NCI-H1694 treated with DMSO at 0.1 percent for 48 hours (cell line): Measurements from ENCODE around the gene ABCC3.

Experiments used
- DNase-seq: peaks from one replicate; lab custom pipeline; 2025; lab: John Stamatoyannopoulos, UW

ABCC3 gene

GRCh38 chr17:50634224-50634914 lies at the start of gene ABCC3:
TSS of gene ABCC3 (plus strand) at chr17:50634881. CDS start at chr17:50634937, 56 bp downstream.
- DNase-seq, result no peak

GRCh38 chr17:50585346-50585745 lies 49.3 kb upstream of the ABCC3 start:
- DNase-seq, result no peak

- DNase-seq, result no peak
These were observed 48.8 kb upstream of the ABCC3 start for GRCh38 chr17:50585891-50586290.

GRCh38 chr17:50586421-50587247 lies 48.0 kb upstream of the ABCC3 start:
- no peak for DNase-seq

GRCh38 chr17:50587571-50587970 lies 47.1 kb upstream of the ABCC3 start:
- DNase-seq, result no peak

GRCh38 chr17:50588391-50589049 lies 46.2 kb upstream of the ABCC3 start:
- no peak for DNase-seq

- no peak for DNase-seq
These were observed 45.5 kb upstream of the ABCC3 start for GRCh38 chr17:50589095-50589705.

- DNase-seq, result no peak
These were observed 43.5 kb upstream of the ABCC3 start for GRCh38 chr17:50590946-50591737.

GRCh38 chr17:50593321-50593720 lies 41.4 kb upstream of the ABCC3 start:
- DNase-seq, result peak; percentile 49

- no peak for DNase-seq
These were observed 40.4 kb upstream of the ABCC3 start for GRCh38 chr17:50594128-50594823.

- no peak for DNase-seq
These were observed 39.8 kb upstream of the ABCC3 start for GRCh38 chr17:50594892-50595291.

GRCh38 chr17:50596191-50597037 lies 38.3 kb upstream of the ABCC3 start:
- DNase-seq, result no peak

- DNase-seq, result no peak
These were observed 36.2 kb upstream of the ABCC3 start for GRCh38 chr17:50598487-50598886.

- no peak for DNase-seq
These were observed 35.1 kb upstream of the ABCC3 start for GRCh38 chr17:50599606-50600005.

- DNase-seq, result no peak
These were observed 32.8 kb upstream of the ABCC3 start for GRCh38 chr17:50601823-50602375.

- DNase-seq, result no peak
These were observed 31.8 kb upstream of the ABCC3 start for GRCh38 chr17:50602836-50603235.

GRCh38 chr17:50603340-50603739 lies 31.3 kb upstream of the ABCC3 start:
- no peak for DNase-seq

- peak; percentile 93 for DNase-seq
These were observed 30.2 kb upstream of the ABCC3 start for GRCh38 chr17:50604513-50604912.

- no peak for DNase-seq
These were observed 29.3 kb upstream of the ABCC3 start for GRCh38 chr17:50605429-50605828.
